Neural progenitor cell (in vitro differentiated cells): Measurements from ENCODE around the gene IL3RA.

Experiments used
- CTCF ChIP-seq: fragments of 200-600 bp; sonication (generic); IDR thresholded peaks from 2 replicates; pipeline ENCODE4 v1.5.1; 2017; ENCODE audit warnings: antibody characterized with exemption, mild to moderate bottlenecking
- EZH2phosphoT487 ChIP-seq: fragments of 200-600 bp; sonication (generic); IDR thresholded peaks from 2 replicates; pipeline ENCODE4 v1.6.1; 2017; ENCODE audit warnings: antibody characterized with exemption

GRCh38 chrX:1334854-1335253, 1.7 kb upstream of the IL3RA start:
- TF ChIP-seq CTCF (no peak), EZH2phosphoT487 (no peak)
